GM19467 (cell line): ENCODE measurements around the gene SHROOM3.

Source experiments
- ATAC-seq: cut with Tn5 transposase; IDR thresholded peaks from one replicate; pipeline ENCODE4 v1.9.1; 2021; ENCODE audit warnings: mild to moderate bottlenecking, moderate library complexity; ENCODE audit not compliant: unreplicated experiment

The SHROOM3 gene

DNA sequence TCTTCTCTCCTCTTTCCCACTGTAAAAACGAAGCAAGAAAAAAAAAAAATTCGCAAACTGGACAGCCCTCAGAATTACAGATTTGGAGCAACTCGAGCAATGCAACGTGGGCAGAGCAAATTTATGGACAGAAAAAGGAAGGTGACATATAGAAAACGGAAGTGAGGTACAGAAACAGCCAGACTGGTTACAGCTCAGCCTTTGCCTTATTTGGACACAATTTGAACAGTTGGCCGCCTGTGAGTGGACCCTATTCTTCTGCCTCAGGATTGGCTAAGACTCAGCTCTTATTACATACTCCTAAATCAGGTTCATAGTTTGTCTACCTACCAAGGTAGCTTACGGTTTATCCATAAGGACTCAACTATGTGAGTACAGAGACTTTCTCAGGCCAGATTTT lies 364.1 kb downstream of the SHROOM3 start:
- no peak for ATAC-seq

DNA sequence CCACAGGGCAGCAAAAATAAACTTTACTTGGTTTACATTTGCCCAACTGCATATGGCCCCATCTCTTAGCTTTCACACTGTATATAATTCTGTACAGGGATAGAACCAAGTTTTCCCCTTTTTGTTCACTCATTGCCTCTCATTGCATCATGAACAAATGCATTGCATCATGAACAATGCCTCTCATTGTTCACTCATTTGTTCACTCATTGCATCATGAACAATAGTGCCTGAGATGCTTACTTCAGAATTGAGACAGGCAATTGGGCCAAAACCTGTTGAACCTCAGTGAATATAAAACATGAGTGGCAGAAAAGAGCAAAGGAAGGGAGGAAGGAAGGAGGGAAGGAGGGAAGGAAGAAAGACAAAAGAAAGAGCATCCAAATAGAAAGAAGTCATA lies 364.7 kb downstream of the SHROOM3 start:
- ATAC-seq: no peak

DNA sequence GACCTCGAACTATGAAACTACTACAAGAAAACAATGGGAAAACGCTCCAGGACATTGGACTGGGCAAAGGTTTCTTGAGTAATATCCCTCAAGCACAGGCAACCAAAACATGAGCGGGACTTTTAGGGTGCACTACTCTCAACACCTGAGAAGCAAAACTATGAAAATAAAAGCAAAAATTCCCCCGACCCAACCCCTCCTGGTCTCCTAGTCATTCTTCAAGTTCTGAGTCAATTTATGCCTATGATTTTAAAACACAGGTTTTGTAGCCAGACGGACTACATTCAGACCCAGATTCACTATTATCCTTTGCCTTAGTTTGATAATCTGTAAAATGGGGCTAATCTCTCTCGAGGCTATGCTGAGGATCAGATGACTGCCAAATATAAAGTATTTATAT lies 365.9 kb downstream of the SHROOM3 start:
- ATAC-seq: no peak

DNA sequence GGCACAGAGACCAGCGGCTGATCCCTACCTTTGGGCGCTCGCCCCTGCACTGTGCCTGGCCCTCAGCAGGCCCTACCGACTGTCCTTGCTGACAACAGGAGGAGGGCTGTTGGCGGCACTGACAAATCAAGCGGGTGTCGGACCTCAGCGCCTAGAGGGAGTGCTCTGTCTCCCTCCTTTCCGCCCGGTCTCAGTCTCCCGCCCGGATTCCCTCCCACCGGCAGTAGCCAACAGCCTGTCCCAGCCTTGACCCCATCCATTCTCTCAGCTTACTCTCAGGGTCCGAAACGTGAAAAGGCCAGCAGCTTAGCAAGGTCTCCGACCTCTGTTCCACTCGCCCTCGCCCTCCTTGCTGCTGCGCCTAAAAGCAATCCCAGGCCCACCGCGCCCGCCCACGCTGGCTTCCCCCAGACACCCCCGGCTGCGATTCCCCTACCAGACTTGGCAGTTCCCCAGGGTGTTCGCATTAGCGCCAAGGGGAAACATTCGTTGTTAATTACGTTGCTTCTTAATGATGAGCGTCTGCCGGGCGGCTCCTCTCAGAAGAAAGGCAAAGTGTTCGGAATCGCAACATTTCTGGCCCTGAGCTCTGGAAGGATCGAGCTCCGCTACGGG lies 366.7 kb downstream of the SHROOM3 start:
- no peak for ATAC-seq

DNA sequence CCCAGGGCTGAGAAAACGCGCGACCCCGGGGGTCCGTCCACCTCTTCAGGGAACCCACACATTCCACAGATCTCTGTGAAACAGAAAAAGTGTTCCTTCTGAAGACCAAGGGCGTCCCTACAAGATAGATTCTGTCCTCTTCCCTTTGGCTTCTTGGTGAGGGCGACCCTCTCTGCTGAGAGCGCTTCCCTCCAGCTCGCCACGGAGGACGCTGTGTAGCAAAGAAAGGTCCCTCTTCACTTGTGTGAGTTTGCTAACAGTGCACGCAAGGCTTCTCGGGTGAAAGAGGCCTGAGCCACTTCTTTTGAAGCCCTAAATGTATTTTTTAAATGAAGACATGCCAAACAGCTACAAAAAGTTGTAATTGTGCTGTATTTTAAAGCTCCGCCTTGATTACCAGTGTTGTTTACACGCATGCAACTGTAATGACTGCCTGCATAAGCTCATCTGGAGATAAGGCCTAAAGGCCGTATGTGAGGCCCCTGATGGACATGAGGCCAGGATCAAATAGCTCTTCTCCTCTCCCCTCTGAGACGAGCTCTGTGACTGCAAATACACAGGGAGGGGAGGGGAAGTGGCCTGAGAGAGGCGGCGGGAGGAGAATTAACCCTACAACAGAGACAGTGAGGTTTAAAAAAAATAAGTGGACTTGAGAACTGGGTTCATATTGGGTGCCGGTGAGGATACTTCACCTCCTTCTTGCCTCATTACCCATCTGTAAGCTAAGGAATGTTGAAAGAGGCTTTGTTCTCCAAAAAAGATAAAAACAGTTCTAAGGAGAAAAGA lies 367.4 kb downstream of the SHROOM3 start:
- no peak for ATAC-seq

DNA sequence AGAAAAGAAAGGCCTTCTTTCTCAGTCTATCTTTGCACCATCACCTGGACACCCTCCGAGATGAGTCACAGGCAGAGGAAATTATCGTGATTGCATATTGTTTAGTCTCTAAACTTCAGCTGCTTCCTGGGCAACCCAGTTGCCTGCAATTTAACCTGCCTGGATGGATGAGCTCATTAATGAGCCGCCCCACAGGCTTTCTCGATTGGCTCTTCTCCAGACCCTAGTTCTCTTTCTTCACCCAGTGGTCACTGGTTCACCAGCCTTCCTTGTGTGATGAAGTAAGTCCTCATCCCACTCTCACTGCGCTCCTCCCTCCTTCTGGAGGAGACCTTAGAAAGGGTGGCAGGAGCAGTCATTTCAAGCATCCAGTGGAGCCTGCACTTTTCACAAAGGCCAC lies 368.5 kb downstream of the SHROOM3 start:
- ATAC-seq: no peak

DNA sequence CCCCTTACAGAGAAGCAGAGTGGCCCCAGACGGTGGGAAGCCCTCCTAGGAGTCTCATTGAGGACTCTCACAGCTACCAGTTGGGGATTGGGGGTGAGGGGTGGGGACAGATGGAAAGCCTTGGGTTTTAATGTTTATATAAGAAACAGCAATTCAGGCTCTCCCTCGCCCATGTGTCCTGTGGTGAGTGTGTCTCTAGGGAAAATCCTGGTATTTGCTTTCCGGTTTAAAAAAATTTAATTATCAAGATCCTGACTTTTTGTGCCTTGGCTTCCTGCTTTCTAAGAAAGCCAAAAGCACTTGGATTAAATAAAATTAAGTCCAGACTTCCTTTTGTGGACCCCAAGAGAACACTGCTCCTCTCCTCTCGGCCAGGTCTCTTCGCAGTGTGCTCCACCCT lies 369.1 kb downstream of the SHROOM3 start:
- no peak for ATAC-seq

DNA sequence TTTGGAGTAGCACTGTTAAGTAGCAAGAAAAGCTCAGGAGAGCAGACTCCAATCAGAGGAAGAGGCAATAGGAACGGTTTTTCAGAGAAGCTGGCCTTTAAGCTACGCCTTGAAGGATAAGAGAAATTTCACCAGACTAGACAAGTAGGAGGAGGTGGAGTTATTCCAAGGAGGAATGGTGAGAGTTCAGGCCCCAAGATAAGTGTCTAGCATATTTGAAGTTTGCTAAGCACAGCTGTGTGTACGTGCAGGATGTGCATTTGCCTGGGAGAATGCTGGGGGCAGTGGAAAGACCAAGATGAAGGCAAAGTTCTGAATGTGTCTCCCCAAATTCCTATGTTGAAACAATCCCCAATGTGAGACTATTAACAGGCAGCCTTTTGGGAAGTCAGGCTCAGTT lies 371.3 kb downstream of the SHROOM3 start:
- ATAC-seq: no peak

DNA sequence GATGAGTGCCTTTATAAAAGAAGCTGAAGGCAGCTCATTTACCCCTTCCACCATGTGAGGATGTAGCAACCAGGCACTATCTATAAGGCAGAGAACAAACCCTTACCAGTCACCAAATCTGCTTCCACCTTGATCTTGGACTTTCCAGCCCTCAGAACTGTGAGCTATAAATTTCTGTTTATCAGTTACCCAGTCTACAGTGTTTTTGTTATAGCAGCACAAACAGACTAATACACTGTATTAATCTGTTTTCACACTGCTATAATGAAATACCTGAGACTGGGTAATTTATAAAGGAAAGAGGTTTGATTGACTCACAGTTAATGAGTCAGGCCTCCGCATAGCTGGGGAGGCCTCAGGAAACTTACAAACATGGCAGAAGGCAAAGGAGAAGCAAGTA lies 371.7 kb downstream of the SHROOM3 start:
- ATAC-seq: no peak

DNA sequence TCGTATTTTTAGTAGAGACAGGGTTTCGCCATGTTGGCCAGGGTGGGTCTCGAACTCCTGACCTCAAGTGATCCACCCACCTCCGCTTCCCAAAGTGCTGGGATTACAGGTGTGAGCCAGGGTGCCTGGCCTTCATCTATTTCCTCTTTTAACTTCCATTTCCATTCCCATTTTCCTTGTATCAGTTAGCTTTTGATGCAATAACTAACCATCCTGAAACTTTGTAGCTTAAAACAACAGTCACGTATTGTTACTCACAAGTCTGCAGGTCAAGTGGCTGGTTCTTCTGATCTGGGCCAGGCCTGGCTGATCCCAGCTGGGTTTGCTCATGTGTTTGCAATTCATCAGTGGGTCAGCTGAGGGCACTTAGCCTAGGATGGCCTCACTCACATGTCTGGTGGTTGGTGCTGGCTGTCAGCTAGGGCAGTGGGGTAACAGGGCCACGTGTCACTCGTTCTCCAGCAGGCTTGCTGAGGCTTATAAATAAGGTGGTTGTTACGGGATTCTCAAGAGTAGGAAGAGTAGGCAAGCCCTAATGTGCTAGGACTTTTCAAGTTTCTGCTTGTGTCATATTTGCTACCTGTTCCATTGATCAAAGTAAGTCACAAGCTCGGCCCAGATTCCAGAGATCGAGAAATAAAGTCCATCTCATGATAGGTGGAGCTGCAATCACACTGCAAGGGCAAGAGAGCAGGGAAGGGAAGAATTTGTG lies 374.7 kb downstream of the SHROOM3 start:
- no peak for ATAC-seq

DNA sequence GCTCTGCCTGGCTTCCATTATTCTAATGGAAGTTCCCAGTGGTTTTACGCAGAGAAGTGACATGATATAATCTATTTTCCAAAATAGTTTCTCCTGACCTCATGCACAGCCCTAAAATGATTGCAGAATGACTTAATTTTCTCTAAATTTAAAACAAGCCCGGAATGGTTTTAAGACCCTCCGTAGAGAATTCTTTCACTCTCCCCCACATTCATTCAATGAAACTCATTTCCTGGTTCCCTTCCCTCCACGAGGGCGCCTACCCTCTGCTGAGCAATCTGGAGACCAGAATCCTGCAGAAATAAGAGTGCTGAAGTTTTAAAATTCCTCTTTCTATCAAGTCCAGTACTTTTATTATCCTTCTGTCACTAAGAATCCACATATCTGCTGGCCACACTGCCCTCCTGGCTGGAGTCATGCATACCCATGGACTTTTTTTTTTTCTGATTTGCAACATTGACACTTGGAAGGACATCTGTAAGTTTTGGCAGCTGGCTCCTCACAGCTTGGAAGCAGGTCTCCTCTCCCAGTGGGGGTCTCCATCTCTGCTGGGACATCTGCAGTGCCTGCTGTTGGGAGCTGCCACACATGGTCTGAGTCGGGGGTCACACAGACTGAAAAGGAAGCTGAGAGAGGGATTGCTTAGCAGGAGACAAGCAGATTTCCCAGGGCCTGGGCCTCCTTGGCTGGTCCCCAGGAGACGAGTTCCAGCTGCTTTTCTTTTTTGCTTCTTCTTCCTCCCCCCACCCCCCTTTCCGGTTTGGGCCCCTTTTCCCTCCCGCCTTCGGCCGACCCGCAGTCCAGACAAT lies 376.8 kb downstream of the SHROOM3 start:
- ATAC-seq: no peak

DNA sequence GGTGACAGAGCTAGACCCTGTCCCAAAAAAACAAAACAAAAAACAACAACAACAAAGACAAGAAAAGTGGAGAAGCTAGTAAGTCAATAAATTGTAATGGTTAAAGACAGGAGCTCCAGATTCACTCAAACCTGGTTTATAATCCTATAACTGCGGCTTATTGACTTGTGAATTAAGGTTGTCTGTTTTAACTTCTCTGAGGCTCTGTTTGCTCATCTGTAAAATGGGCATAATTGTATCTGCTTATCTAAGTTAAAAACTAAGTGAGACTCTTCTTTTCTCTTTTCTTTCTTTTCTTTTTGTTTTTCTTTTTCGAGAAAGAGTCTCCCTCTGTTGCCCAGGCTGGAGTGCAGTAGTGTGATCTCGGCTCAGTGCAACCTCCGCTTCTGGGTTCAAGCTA lies 378.0 kb downstream of the SHROOM3 start:
- no peak for ATAC-seq

DNA sequence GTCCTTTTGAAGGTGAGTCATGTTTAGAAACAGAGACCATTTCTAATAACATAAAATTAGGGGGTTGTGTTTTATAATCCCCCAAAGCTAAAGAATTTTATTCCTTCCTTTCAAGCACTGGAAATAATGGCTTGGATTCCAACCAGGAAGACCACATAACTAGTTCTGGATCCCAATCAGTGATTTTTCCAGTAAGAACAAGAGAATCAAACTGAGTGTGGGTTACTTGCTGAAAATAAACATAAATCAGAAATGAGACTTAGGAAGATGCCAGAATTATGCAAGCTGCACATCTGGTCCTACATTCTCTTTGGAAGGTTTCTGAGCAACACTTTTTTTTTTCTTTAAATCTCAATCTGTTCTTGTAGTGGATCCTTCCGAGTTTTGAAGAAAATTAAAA lies 386.6 kb downstream of the SHROOM3 start:
- ATAC-seq: no peak

DNA sequence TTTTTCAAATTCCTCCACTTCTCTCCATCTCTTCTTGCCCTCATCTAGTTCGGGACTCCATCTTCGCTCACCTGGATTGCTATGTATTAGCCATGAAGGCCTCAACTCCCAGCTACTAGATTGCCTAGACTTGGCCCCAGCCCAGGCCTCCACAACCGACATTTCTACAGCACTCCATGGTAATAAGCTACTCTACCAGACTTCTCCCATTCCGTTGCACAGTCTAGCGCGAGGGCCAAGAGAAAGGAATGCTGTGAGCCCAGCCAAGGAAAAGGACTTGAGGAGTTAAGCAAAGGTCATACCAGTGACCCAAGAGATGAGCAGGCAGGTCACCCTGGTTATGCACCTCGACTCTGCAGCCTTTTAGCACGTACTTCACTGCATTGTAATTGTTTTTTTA lies 387.3 kb downstream of the SHROOM3 start:
- ATAC-seq: no peak

DNA sequence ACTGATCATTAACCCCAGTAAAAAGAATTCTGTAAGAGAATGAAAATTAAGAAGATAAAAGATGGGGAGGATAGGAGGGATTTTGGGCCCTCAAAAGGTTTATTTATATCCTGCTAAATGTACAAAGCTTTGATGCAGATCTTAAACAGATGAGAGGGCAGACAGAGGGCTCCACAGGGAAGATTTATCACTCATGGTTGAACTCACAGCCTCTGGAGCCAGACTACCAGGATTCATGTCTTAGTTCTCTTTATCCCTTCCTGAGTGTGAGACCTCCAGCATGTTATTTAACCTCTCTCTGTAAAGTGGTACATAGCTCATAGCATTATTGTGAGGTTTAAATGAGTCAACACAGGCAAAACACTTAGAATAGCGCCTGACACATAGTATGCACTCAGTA lies 388.5 kb downstream of the SHROOM3 start:
- no peak for ATAC-seq

DNA sequence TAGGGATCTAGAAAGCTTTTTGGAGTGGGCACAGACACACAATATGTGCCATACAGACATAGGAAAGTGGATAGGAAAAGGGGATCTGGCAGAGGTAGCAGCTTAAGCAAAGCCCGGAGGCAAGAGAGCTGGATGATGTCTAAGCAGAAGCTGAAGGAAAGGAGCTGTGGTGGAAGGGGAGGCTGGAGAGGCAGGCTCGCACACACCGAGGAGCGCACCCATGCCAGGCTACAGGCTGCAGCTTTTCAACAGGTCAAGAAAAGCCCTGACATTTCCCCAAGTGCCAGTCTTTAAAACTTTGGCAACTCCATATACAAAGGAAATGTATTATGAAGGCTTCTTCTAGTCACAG lies 395.6 kb downstream of the SHROOM3 start:
- ATAC-seq: no peak

DNA sequence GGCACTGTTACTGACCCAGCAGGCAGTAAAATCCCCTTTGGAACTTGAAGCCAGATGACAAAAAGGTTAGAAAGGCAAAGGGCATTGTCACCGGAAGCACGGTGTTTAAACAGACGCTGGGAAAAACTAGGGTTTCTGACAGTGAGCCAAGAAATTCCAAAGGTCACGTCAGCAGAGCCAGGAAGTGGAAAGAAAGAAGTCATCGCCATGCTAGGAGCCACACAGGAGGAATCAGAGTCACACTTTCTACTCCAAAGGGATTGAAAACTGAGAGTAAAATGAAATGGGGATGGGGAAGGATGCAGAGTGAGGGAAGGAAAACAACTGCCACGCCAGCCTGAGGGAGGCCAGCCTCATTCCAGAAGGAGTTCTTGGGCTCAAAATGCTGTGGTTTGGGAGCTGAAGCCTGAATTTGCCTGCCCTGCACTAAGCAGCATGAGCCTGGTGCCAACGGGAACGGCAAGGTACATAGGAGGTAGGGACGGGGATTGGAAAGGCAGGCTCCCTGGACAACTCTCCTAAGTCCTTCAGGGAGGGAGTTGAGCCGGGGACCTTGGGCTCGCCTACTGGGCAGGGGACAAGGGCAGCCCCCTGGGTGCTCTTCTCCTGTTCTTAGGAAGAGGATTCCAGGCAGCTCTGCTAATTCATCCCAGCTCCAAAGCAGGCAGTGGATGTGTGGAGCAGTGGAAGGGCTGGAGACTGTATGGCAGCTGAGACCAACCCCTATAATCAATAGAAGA lies 396.1 kb downstream of the SHROOM3 start:
- no peak for ATAC-seq

DNA sequence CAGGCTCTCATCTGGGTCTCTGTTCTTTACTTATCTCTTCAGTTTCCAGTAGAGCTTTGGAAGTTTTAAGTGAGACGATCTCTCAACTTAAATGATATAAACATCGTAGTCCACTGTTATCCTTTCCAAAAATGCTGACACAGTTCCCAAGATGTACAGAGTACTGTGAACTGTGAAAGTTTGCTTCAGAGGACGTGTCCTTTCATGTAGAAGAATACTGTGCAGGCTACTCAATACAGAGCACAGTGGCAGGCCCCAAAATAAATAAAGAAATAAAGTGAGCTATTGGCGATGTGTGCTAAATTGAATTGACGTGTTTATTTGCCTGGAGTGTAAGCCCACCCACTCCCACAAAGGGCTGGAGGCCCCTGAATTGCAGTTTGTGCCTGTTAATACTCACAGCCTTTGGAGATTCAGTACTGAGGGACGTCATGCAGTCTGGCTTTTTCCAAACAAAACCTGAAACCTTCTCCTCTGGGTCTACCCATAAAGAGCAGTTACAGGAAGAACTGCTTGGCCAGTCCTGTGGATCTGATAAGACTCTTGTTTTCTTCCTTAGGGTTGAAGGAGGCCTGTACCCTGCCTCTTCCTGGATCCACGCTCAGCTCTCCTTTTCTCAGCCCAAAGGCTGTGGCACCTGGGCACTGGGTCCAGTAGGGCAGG lies 396.8 kb downstream of the SHROOM3 start:
- ATAC-seq: no peak
